Measurements from ENCODE around the gene ZBTB21.

ZBTB21 gene

GRCh38 chr21:42039911-42040351 is 29.8 kb upstream of the ZBTB21 start:
- ATAC-seq = no peak
- no peak for DNase-seq

- DNase-seq (no peak), ATAC-seq (no peak)
Observed at GRCh38 chr21:42039470-42039901, 29.3 kb upstream of the ZBTB21 start.

- ATAC-seq (no peak), DNase-seq (no peak)
Observed at GRCh38 chr21:42038826-42039425, 28.8 kb upstream of the ZBTB21 start.

GRCh38 chr21:42038393-42038792 is 28.2 kb upstream of the ZBTB21 start:
- DNase-seq (no peak), ATAC-seq (no peak)

GRCh38 chr21:42037943-42038342 is 27.8 kb upstream of the ZBTB21 start:
- ATAC-seq = no peak
- DNase-seq = no peak

- ATAC-seq = no peak
Observed at GRCh38 chr21:42037516-42037915, 27.4 kb upstream of the ZBTB21 start.

GRCh38 chr21:42036313-42036712 is 26.2 kb upstream of the ZBTB21 start:
- ATAC-seq = no peak
- DNase-seq = no peak

More at GRCh38 chr21:42037516-42037915, 27.4 kb upstream of the ZBTB21 start:
- no peak for DNase-seq

GRCh38 chr21:42032968-42033367 is 22.8 kb upstream of the ZBTB21 start:
- DNase-seq (no peak), ATAC-seq (no peak)

- DNase-seq (no peak), ATAC-seq (no peak)
Observed at GRCh38 chr21:42032266-42032665, 22.1 kb upstream of the ZBTB21 start.

- no peak for ATAC-seq
Observed at GRCh38 chr21:42031816-42032215, 21.7 kb upstream of the ZBTB21 start.

GRCh38 chr21:42031241-42031640 is 21.1 kb upstream of the ZBTB21 start:
- no peak for ATAC-seq
- DNase-seq = no peak

More at GRCh38 chr21:42031816-42032215, 21.7 kb upstream of the ZBTB21 start:
- no peak for DNase-seq

- DNase-seq (no peak), ATAC-seq (no peak)
Observed at GRCh38 chr21:42030311-42030710, 20.2 kb upstream of the ZBTB21 start.

GRCh38 chr21:42028766-42029425 is 18.7 kb upstream of the ZBTB21 start:
- ATAC-seq (no peak), DNase-seq (no peak)

- no peak for ATAC-seq
- no peak for DNase-seq
Observed at GRCh38 chr21:42027822-42028765, 17.9 kb upstream of the ZBTB21 start.

GRCh38 chr21:42027085-42027821 is 17.1 kb upstream of the ZBTB21 start:
- DNase-seq = no peak
- no peak for ATAC-seq

- no peak for DNase-seq
- ATAC-seq = no peak
Observed at GRCh38 chr21:42026082-42026435, 15.9 kb upstream of the ZBTB21 start.

GRCh38 chr21:42025376-42026081 is 15.4 kb upstream of the ZBTB21 start:
- ATAC-seq (no peak), DNase-seq (no peak)

GRCh38 chr21:42022906-42023305 is 12.7 kb upstream of the ZBTB21 start:
- DNase-seq = no peak
- ATAC-seq = no peak

- ATAC-seq = no peak
- no peak for DNase-seq
Observed at GRCh38 chr21:42022091-42022430, 11.9 kb upstream of the ZBTB21 start.

GRCh38 chr21:42021371-42022090 is 11.4 kb upstream of the ZBTB21 start:
- ATAC-seq (no peak), DNase-seq (no peak)

GRCh38 chr21:42019706-42020105 is 9.5 kb upstream of the ZBTB21 start:
- ATAC-seq (no peak), DNase-seq (no peak)

Measured in stimulated activated naive CD8-positive, alpha-beta T cell treated with anti-CD3 and anti-CD28 coated beads, Interleukin-15, Interleukin-2, amounts not matched to agents 100 U/mL and 50 U/mL, for 24 hours (primary cell).